GM21576 (cell line): ENCODE data around the gene TEN1.
"Not testable (repeated sequence)": the region's sequence is repeated elsewhere in the genome, so short reads cannot be mapped to it uniquely, and the experiment has no call there.

Source experiments
- ATAC-seq: cut with Tn5 transposase; IDR thresholded peaks from one replicate; pipeline ENCODE4 v1.9.1; 2021; ENCODE audit warnings: mild to moderate bottlenecking, moderate library complexity; ENCODE audit not compliant: unreplicated experiment

TEN1 gene

GRCh38 chr17:76024353-76024752 lies 45.3 kb downstream of the TEN1 start:
- no peak for ATAC-seq

GRCh38 chr17:76025294-76025693 lies 46.3 kb downstream of the TEN1 start:
- ATAC-seq: no peak

GRCh38 chr17:76026714-76027158 lies 47.7 kb downstream of the TEN1 start:
- ATAC-seq: no peak

- no peak for ATAC-seq
These were observed 48.3 kb downstream of the TEN1 start, which contains the start of gene EVPL for GRCh38 chr17:76027159-76027839. TSS of gene EVPL (minus strand) at chr17:76027306. CDS start at chr17:76027198, 108 bp downstream.

GRCh38 chr17:76032073-76032779 lies 53.2 kb downstream of the TEN1 start:
- ATAC-seq: no peak

- no peak for ATAC-seq
These were observed 53.7 kb downstream of the TEN1 start for GRCh38 chr17:76032780-76033108.

- no peak for ATAC-seq
These were observed 54.1 kb downstream of the TEN1 start for GRCh38 chr17:76033139-76033538.

- ATAC-seq: no peak
These were observed 55.6 kb downstream of the TEN1 start for GRCh38 chr17:76034428-76035350.

- ATAC-seq: no peak
These were observed 57.6 kb downstream of the TEN1 start for GRCh38 chr17:76036497-76037261.

GRCh38 chr17:76038050-76038449 lies 59.0 kb downstream of the TEN1 start:
- no peak for ATAC-seq

- no peak for ATAC-seq
These were observed 60.1 kb downstream of the TEN1 start for GRCh38 chr17:76039121-76039520.

- ATAC-seq: no peak
These were observed 61.3 kb downstream of the TEN1 start for GRCh38 chr17:76040376-76040775.

GRCh38 chr17:76042868-76043267 lies 63.8 kb downstream of the TEN1 start:
- not testable (repeated sequence) for ATAC-seq

GRCh38 chr17:76044475-76045007 lies 65.5 kb downstream of the TEN1 start:
- not testable (repeated sequence) for ATAC-seq

GRCh38 chr17:76046064-76046463 lies 67.0 kb downstream of the TEN1 start:
- ATAC-seq: no peak

GRCh38 chr17:76048025-76048605 lies 69.1 kb downstream of the TEN1 start:
- no peak for ATAC-seq

- ATAC-seq: no peak
These were observed 69.7 kb downstream of the TEN1 start for GRCh38 chr17:76048711-76049110.

GRCh38 chr17:76049239-76049638 lies 70.2 kb downstream of the TEN1 start:
- no peak for ATAC-seq

GRCh38 chr17:76049836-76050537 lies 70.9 kb downstream of the TEN1 start:
- ATAC-seq: no peak
